Gastrocnemius medialis (tissue), 4 donors: ENCODE data around the gene CLEC20A. TPM values are rescaled to one million over a fixed set of nuclear protein-coding genes. Genes with fewer than 3 reads are reported as not detected.

Source experiments
- ATAC-seq, 2 donors: fragments of 150-250 bp; one replicate each; pipeline ENCODE4 v1.9.1; 2016
- DNase-seq, 2 donors: peaks; one replicate each; pipeline ENCODE4 v3.0.0-alpha.2; 2019
- H3K27ac ChIP-seq, 4 donors: fragments of 200-600 bp; sonication (generic); 1 replicate in 1 of 4; 2 replicates in 3 of 4; pipeline ENCODE4 v1.5.1; 2016 to 2018; ENCODE audit warnings: mild to moderate bottlenecking in 2 of 4, moderate library complexity in 1 of 4
- H3K27me3 ChIP-seq, 3 donors: fragments of 200-600 bp; sonication (generic) in 2 of 3; 1 replicate in 1 of 3; 2 replicates in 2 of 3; pipeline versions ENCODE4 v1.5.1 to v1.6.0; 2016 to 2019; ENCODE audit warnings: mild to moderate bottlenecking in 1 of 3, moderate library complexity in 1 of 3
- H3K36me3 ChIP-seq, 2 donors: fragments of 200-600 bp; sonication (generic) in 1 of 2; one replicate each; pipeline ENCODE4 v1.5.1; 2017 to 2018
- H3K4me1 ChIP-seq, 2 donors: fragments of 200-600 bp; sonication (generic) in 1 of 2; one replicate each; pipeline ENCODE4 v1.5.1; 2016 to 2017; ENCODE audit warnings: mild to moderate bottlenecking in 2 of 2
- H3K4me3 ChIP-seq, 4 donors: fragments of 200-600 bp; sonication (generic) in 3 of 4; 1 replicate in 1 of 4; 2 replicates in 3 of 4; pipeline ENCODE4 v1.5.1; 2016 to 2019; ENCODE audit warnings: mild to moderate bottlenecking in 2 of 4
- H3K9me3 ChIP-seq, 3 donors: fragments of 200-600 bp; sonication (generic) in 2 of 3; 1 replicate in 1 of 3; 2 replicates in 2 of 3; pipeline ENCODE4 v1.5.1; 2016 to 2019
- CTCF ChIP-seq, 5 experiments: fragments of 450-650 bp in 3 of 5; fragments of 200-600 bp in 2 of 5; sonication (generic) in 2 of 5; IDR thresholded peaks in 4 of 5; conservative IDR thresholded peaks in 1 of 5; 1 replicate in 4 of 5; 2 replicates in 1 of 5; pipeline ENCODE4 v1.5.1; 2016 to 2019; ENCODE audit warnings: antibody characterized with exemption in 5 of 5, mild to moderate bottlenecking in 3 of 5, moderate library complexity in 3 of 5
- POLR2A ChIP-seq, 2 donors: fragments of 450-650 bp; IDR thresholded peaks; one replicate each; pipeline ENCODE4 v1.6.1; 2017; ENCODE audit warnings: antibody characterized with exemption in 2 of 2, mild to moderate bottlenecking in 2 of 2, moderate library complexity in 2 of 2
- in situ Hi-C, 4 donors: fragments of 200-750 bp; cut with MboI; loops; one replicate each; pipeline versions ENCODE4 v1.15.0 to v1.8.0; 2017; ENCODE audit warnings: low sequenced_read_pairs in 4 of 4
- intact Hi-C: fragments of 100-400 bp; cut with DNase I; formaldehyde crosslinking; loops from one replicate; pipeline ENCODE4 v1.15.1; 2023; ENCODE audit warnings: low total_unique reads
- total RNA-seq, 4 donors: library from RNA; depleted of rRNA; stranded (reverse); fragments of >200 nt; gene quantifications; one replicate each; pipeline versions ENCODE4 v1.1.0 to v1.2.3, GENCODE V29; 2016

Gene CLEC20A
- total RNA-seq, 4 donors from 2014 or later = not detected

DNA sequence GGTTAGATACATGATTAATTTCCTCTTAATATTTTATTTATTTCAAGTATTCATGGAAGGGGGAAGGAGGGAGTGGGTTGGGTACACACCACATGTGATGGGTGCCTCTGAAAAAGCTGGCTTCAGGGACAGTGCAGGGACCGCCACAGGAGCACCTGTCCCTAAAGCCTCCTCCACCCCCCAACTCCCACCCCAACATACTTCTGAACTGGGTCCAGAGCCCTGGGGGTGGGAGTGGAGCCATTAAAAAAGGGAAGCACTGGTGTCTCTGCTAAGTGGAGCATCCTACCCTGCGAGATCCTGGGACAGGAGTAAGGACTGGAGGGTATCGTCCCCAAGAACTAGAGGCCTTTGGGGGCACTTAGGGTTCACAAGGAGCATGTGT is 5.6 kb upstream of the CLEC20A start:
- no peaks in the 10 kb centered on the region for H3K9me3 ChIP-seq
- in situ Hi-C loops = loop anchor here in 3 of 4 donors (10.0 to 25.0 kb wide), 2 partner anchors 188 to 190 kb away; no protein-coding TSS in a partner anchor
- no peak for DNase-seq
- no peak overlapping the region for H3K4me3 ChIP-seq
- intact Hi-C loops = no loop called here
- no peak for TF ChIP-seq POLR2A (IDR thresholded peaks at IDR 0.05)
- no peak for TF ChIP-seq CTCF (IDR thresholded peaks at IDR 0.05 in 4 of 5, conservative IDR thresholded peaks at IDR 0.05 in 1 of 5)
- no peak for ATAC-seq
- H3K27ac ChIP-seq = no peak overlapping the region
- no peaks in the 10 kb centered on the region for H3K4me1 ChIP-seq
- no peaks in the 10 kb centered on the region for H3K27me3 ChIP-seq
- H3K36me3 ChIP-seq = no peaks in the 10 kb centered on the region

GRCh38 chr1:178501705-178502329 is 5.1 kb upstream of the CLEC20A start:
- intact Hi-C loops = loop anchor here (2.0 kb wide), 1 partner anchor 191 kb away; no protein-coding TSS in a partner anchor
- peak; percentile 54 to 90 for ATAC-seq

DNA sequence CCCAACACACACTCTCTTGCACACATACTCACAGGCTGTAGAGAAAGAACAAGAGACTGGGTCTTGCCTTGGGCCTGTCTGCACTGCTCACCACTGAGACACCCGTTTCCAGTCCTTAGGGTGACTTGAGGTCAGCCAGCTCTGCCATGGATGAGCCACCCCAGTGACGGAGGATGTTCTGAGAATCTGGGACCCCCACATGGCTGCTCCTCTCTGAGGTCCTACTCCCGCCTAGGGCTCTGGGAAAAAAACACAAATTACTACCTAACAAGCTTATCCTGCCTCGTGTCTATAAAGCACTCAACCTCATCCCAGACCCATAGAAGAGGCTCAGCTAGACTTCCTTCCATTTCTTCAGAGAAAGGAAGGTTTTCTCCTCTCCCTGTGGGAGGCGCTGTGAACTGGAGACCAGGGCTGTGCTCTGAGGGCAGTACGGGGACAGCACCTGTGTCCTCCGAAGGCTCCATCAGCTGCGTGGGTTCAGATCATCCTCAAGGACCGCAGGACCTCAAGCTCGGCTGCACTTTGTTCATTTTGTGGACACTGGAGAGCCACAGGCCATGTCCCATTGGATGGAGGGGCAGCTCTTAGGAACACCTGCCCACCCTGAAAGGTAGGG is 4.3 kb upstream of the CLEC20A start:
- no peaks in the 10 kb centered on the region for H3K9me3 ChIP-seq
- intact Hi-C loops (loop anchor here (2.0 kb wide), 1 partner anchor 190 kb away; no protein-coding TSS in a partner anchor), in situ Hi-C loops (loop anchor here in 3 of 4 donors (10.0 to 25.0 kb wide), 2 partner anchors 186 to 189 kb away; no protein-coding TSS in a partner anchor)
- ATAC-seq (no peak), DNase-seq (no peak)
- no peak overlapping the region for H3K27ac ChIP-seq
- no peaks in the 10 kb centered on the region for H3K36me3 ChIP-seq
- no peaks in the 10 kb centered on the region for H3K4me1 ChIP-seq
- no peaks in the 10 kb centered on the region for H3K27me3 ChIP-seq
- no peak overlapping the region for H3K4me3 ChIP-seq
- TF ChIP-seq POLR2A (IDR thresholded peaks at IDR 0.05) (no peak), CTCF (IDR thresholded peaks at IDR 0.05 in 4 of 5, conservative IDR thresholded peaks at IDR 0.05 in 1 of 5) (no peak)

More at GRCh38 chr1:178501705-178502329, 5.1 kb upstream of the CLEC20A start:
- no peak overlapping the region for H3K27ac ChIP-seq
- H3K27me3 ChIP-seq = no peaks in the 10 kb centered on the region
- no peaks in the 10 kb centered on the region for H3K36me3 ChIP-seq
- no peaks in the 10 kb centered on the region for H3K9me3 ChIP-seq
- no peak overlapping the region for H3K4me3 ChIP-seq
- no peaks in the 10 kb centered on the region for H3K4me1 ChIP-seq
- TF ChIP-seq POLR2A (IDR thresholded peaks at IDR 0.05) = no peak
- TF ChIP-seq CTCF (IDR thresholded peaks at IDR 0.05 in 4 of 5, conservative IDR thresholded peaks at IDR 0.05 in 1 of 5) = peak; percentile 65 to 93 (median 78)
- in situ Hi-C loops = loop anchor here in 3 of 4 donors (10.0 to 25.0 kb wide), 2 partner anchors 187 to 190 kb away; no protein-coding TSS in a partner anchor
- peak in 1 of 2 donors; percentile 31 for DNase-seq

GRCh38 chr1:178500091-178500770 is 3.5 kb upstream of the CLEC20A start:
- DNase-seq (no peak), ATAC-seq (no peak)
- Histone ChIP-seq H3K4me1 (no peaks in the 10 kb centered on the region), H3K27ac (no peak overlapping the region), H3K27me3 (no peaks in the 10 kb centered on the region), H3K36me3 (no peaks in the 10 kb centered on the region), H3K9me3 (no peaks in the 10 kb centered on the region), H3K4me3 (no peak overlapping the region)
- in situ Hi-C loops (loop anchor here in 3 of 4 donors (10.0 to 25.0 kb wide), 2 partner anchors 185 to 188 kb away; no protein-coding TSS in a partner anchor), intact Hi-C loops (loop anchor here (2.0 kb wide), 1 partner anchor 189 kb away; no protein-coding TSS in a partner anchor)
- TF ChIP-seq CTCF (IDR thresholded peaks at IDR 0.05 in 4 of 5, conservative IDR thresholded peaks at IDR 0.05 in 1 of 5) = no peak
- no peak for TF ChIP-seq POLR2A (IDR thresholded peaks at IDR 0.05)
